Stimulated activated CD4-positive, alpha-beta T cell treated with anti-CD3 and anti-CD28 coated beads, Interleukin-1b, Interleukin-23, amount 100 ng/mL, for 1 hour (primary cell): ENCODE results near the gene PEX16.

ENCODE experiments used
- DNase-seq, 2 donors: peaks; one replicate each; pipeline ENCODE4 v3.0.0-alpha.2; 2020; ENCODE audit warnings: low read depth in 2 of 2

Gene PEX16

DNA sequence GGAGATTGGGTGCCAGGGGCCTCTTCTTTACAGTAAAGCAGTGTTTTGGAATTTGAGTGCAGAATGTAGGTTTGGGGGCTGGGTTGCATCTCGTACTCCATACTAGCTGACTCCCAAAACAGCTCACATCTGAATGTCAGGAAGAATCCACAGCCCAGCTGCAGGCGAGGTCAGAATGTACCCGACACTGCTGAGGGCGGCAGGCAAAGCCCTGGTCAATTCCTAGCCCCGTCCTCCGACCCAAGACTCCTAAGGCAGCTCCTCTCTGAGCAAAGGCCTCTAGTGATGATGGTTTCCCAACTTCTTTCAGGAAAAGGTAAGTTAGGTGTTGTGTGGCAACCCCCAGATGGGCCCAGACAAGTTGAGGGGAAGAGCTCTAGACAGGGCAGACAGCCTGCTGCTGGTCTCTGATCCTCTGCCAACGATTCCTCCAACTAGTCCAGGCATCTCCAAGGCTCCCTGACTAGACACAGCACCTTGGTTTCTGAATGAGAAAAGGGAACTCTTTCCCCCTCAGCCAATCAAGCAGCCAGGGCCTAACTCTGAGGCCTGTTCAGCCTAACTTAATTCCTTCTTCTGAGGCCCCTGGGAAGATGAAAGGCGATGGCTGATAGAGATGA, 13.4 kb upstream of the PEX16 start:
- DNase-seq, result no peak

DNA sequence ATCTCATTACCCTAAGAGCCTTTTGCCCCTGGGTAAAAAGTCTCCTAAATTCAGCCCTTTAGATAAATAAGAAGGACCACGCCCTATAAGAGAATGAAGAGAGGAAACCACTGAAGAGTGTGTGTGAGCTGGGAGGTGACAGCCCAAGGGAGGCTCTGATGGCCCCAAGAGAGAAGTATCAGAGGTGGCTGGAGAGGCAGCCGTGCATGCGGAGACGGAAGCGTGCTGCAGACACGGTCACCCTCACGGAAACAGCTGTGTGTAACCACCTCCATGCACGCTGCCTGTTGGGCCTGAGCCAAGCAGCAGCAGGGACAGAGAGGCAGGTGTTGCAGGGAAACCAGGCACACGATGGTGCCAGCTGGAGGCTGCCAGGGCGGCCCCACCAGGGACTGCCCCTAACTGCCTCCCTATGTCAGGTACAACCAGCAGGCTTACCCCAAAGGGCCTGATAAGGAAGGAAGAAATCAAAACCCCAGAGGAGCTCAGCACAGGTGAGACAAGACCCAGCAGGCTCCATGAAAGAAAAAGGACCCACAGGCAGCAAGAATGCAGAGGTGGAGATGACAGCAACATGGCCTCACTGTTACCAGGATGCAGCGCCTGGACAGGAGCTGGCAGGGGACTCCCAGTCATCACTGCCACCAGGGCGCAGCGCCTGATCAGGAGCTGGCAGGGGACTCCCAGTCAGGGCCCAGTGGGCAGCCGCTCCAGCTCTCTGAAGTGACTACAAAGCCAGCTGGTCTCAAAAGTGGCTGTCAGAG, 12.5 kb upstream of the PEX16 start:
- DNase-seq, result no peak

DNA sequence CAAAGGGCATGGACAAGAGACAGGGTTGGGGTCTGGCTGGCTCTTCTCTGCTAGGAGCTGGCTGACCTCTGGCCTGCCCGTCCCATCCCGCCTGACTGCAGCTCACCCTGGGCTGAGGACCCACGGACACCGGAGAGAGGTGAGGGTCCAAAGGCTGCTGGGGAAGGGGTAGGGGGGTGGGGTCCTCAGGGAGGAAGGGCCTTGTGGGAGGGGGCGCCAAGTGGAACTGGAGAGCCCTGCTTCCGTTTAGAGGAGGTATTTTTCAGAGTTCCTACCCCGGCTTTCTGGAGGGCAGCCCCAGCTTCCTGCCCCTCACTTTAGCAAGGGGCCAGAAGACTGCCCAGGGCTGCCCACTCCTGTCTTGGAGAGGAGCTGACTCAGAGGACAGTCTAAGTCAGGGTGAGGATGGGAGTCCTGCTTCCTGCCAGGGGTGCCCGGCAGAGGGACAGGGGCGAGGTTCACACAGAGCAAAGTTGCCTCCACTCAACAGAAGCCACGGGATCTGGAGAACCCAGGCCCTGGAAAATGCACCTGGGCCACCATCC, 11.9 kb upstream of the PEX16 start:
- no peak for DNase-seq

- DNase-seq, result no peak
Measured at GRCh38 chr11:45928535-45929215, 11.0 kb upstream of the PEX16 start.

DNA sequence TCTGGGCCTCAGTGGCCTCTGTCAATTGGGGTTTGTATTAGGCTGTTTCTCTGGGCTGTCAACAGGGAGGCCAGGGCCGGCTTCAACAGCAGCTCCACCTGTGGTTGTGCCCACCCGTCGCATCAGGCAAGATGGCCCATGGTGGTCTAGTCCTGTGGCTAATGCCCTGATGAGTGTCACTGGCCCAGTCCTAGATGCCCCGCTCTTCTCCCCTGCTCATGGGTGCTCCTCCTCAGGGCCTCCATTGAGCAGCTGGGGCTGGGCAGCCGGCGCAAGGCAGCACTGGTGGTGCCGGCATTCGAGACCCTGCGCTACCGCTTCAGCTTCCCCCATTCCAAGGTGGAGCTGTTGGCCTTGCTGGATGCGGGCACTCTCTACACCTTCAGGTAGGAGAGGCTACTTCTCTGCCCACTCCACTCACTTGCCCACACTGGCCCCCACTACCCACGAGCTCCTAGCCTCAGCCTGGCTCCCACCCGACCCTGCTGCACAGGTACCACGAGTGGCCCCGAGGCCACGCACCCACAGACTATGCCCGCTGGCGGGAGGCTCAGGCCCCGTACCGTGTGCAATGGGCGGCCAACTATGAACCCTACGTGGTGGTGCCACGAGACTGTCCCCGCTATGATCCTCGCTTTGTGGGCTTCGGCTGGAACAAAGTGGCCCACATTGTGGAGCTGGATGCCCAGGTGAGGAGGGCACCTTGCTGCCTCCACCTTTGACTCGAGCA, 10.2 kb upstream of the PEX16 start:
- no peak for DNase-seq

DNA sequence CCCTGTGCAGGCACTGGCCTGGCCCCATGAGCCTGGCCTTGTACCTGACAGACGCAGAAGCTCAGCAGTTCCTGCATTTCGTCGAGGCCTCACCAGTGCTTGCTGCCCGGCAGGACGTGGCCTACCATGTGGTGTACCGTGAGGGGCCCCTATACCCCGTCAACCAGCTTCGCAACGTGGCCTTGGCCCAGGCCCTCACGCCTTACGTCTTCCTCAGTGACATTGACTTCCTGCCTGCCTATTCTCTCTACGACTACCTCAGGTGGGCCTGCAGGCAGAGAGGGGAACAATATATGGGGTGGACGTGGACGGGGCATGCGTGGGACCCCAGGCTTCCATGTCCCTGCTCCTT, 9.6 kb upstream of the PEX16 start:
- no peak for DNase-seq

- no peak for DNase-seq
Measured at GRCh38 chr11:45926536-45927331, 9.1 kb upstream of the PEX16 start.

GRCh38 chr11:45926001-45926401, 8.3 kb upstream of the PEX16 start:
- DNase-seq, result no peak

DNA sequence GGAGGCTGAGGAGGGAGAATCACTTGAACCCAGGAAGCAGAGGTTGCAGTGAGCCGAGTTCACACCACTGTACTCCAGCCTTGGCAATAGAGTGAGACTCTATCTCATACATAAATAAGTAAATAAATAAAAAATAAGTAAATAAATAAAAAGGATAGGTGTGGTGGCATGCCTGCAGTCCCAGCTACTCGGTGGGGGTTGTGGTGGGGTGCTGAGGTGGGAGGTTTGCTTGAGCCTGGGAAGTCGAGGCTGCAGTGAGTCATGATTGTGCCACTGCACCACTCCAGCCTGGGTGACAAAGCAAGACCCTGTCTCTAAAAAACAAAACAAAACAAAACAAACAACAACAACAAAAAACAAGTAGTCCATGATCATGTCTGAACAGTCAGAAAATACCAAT, 7.9 kb upstream of the PEX16 start:
- no peak for DNase-seq

DNA sequence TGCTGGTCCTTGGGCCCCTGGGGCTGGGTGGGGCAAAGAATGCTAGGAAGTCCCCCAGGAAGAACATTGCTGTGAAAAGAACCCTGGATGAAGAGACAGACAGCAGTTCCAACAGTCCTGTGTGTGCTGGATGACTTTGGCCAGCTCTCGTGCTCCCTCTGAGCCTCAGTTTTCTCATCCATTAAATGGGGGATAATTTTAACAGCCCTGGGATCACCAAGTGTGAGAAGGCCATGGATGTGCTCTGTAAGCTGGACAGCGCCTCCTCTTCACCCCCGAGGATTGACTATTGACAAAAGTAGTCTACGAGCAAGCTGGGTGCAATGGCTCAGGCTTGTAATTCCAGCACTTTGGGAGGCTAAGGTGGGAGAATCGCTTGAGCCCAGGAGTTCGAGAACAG, 7.2 kb upstream of the PEX16 start:
- no peak for DNase-seq

- no peak for DNase-seq
Measured at GRCh38 chr11:45924036-45924915, 6.6 kb upstream of the PEX16 start.

GRCh38 chr11:45922425-45923082, 4.9 kb upstream of the PEX16 start, which contains the start of gene LARGE2:
LARGE2 (plus strand) TSS chr11:45922656; CDS start chr11:45922883, 227 bp downstream.
- no peak for DNase-seq

DNA sequence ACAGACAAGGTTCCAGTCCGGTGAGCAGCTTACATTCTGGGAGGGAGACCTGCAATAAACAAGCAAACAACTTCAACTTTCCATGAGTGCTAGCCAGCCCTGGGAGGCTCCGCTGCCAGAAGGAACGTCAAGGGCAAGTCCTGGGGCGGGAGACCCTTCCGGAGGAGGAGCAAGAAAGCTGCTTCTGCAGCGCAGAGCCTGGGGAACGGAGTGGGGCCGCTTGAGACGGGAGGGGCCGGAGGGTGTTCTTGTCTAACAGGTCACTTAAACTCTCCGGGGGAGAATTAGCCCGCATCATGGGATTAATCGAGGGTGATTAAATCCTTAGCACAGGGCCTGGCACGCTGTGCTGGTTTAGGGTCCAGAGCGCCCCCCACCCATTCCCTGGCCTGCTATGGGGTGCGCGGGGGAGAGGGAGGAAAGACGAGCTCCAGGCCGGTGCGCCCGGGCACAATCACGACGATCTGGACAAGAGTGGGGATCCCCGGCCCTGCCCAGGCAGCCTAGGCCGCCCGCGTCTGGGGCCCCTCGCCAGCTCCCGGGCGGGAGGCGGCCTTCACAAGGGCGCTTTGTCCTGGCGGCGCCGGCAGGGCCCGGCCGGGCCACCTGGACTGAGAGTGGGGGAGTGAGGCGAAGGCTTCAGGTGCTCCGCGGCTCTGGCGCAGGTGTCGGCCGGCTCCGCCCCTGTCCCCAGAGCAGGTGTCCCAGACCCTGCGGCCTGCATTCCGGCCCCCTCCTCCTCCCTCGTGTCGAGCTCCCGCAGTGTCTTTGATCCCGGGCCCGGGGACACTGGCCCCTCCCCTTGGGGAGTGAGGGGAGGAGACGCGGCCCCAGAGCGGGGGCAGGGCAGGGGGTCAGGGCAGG, 4.1 kb upstream of the PEX16 start:
- no peak for DNase-seq

- no peak for DNase-seq
Measured at GRCh38 chr11:45920531-45921477, 3.1 kb upstream of the PEX16 start.

DNA sequence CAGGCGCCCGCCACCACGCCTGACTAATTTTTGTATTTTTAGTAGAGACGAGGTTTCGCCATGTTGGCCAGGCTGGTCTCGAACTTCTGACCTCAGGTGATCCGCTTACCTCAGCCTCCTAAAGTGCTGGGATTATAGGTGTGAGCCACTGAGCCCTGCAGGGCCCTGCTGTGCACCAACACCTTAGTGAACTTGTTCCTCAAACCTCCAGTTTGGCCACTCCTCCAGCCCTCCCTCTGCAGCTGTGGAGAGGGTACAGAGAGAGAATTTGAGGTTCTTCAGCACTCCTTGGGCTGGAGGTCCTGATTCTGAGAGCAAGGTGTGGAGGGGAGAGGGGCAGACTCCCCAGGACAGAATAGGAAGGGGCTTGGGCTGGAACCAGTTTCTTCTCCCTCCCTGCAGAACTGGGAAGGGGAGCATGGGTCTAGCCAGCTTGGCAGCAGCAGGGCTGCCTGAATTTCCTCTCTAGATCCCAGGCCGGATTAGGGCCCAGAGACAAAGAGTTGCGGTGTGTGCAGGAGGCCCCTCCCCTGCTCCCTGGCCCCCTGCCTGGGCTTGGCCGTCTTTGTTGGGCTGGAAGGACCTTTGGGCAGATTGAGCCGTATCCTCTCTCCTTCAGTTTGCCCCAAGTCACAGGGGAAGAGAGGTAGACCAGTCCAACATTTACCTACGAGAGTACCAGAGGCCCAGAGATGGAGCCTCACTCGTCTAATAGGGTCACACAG, 2.3 kb upstream of the PEX16 start:
- no peak for DNase-seq

DNA sequence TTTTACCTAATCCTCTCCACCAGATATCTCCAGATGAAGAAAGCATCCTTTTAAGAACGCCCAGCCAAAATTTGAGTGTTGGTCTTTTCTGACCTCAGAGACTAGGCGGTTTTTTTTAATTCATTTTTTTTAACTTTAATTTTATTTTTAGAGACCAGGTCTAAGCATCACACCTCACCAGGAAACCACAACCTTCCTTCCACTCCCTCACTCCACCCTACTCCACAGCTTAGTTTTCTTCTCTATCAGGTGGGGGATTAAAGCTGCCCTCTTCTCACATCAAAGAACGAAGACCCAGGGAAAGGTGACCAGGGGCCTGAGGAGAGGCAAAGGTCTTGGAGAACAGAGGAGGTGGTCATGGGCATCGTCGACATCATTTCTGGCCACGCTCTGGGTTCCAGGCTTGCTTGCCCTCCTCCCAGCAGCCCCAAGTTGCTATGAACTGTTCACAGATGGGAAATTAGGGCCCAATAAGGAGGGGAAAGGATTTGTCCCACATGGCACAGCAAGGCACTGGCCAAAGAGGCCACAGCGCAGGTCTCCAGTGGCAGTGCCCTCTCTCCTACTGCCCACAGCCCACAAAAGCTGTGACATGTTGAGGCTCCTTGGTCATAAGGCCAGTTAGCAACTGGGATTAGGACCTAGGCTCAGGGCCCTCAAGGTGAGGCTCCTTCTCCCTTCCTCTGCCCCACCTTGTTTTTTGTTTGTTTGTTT, 1.4 kb upstream of the PEX16 start:
- DNase-seq, result no peak
